ENCODE results near the gene IGSF3.

The IGSF3 gene

DNA sequence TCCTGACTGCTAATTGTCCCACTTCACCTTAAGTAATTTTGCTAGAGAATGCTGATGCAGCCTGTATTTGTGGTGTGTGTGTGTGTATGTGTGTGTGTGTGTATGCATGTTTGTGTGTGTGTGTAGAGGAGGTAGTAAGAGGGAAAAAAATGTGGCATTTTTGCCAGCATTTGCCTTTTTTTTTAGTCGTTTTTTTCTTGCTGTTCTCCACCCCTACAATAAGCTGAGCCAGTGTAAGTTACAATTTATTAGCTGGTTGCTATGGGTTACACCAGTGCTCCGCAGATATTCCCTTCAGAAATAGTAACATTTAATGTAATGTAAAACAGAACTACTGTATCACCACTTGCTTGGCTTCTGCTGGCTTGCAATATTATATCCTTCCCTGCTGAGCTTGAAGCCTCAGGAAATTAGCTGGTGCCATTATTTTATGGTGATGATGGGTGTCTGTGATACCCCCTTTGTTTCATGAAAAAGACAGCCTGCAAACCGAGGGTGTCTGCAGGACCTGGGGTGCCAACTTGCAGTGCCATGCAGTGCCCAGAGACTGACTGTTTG, 23.4 kb upstream of the IGSF3 start:
- H3K4me3 ChIP-seq (ENCODE audit: low read length): no peak overlapping the region
- TF ChIP-seq, protein P1, sequence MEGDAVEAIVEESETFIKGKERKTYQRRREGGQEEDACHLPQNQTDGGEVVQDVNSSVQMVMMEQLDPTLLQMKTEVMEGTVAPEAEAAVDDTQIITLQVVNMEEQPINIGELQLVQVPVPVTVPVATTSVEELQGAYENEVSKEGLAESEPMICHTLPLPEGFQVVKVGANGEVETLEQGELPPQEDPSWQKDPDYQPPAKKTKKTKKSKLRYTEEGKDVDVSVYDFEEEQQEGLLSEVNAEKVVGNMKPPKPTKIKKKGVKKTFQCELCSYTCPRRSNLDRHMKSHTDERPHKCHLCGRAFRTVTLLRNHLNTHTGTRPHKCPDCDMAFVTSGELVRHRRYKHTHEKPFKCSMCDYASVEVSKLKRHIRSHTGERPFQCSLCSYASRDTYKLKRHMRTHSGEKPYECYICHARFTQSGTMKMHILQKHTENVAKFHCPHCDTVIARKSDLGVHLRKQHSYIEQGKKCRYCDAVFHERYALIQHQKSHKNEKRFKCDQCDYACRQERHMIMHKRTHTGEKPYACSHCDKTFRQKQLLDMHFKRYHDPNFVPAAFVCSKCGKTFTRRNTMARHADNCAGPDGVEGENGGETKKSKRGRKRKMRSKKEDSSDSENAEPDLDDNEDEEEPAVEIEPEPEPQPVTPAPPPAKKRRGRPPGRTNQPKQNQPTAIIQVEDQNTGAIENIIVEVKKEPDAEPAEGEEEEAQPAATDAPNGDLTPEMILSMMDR (conservative IDR thresholded peaks at IDR 0.05; ENCODE audit: low read depth, low read length): no peak
- no peak for DNase-seq (ENCODE audit: low read depth)

DNA sequence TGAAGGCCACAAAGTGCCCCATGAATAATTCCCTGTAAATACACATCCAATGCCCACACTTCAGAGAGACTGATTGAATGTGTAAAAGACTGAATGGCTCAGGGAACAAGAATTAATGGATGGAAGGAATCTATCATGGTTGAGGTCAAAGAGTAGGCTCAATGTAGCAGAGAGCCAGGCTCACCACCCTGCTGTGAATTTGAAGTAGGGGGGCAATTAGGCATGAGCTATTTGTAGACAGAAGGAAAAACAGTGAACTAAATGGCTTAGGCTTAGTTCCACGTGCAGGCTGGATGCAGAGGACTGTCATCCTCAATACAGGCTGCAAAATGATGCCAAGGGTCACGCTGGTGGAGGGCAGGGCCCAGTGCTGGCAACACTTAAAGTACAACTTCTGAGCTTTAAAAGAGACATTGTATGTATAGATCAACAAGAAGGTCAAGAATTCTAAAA, 22.9 kb upstream of the IGSF3 start:
- DNase-seq (ENCODE audit: low read depth): no peak
- TF ChIP-seq, protein P1 (conservative IDR thresholded peaks at IDR 0.05; ENCODE audit: low read depth, low read length): no peak
- no peak overlapping the region for H3K4me3 ChIP-seq (ENCODE audit: low read length)

DNA sequence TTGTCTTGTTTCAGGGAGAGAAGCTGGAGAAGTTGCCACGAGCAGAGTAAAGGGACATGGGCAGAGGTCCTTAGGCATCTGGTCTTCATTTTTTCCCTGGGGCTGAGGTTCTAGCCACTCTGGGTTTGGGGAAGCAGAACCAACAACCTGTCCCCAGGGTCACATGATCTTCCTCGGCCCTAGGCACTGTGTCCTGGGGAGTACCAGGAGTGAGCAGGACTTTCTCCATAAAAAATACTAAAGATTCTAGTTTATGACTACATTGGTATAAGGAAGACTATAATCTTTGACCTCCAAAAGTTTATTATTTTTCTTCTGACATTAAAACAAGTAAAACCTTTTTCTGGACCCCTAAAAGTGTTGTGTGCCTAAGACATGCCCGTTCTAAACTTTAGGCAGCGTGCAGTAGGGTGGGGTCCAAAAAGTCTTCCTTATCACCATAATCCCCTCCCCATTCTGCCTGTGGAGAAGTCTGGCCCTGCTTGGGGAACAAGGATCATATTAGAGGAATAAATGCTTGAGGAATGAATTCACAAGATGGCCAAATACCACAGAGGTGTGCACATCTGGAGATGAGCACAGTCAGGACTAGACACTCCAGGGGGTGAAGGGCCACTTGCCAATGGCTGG, 19.3 kb upstream of the IGSF3 start:
- DNase-seq (ENCODE audit: low read depth): no peak
- H3K4me3 ChIP-seq (ENCODE audit: low read length): no peak overlapping the region
- TF ChIP-seq, protein P1 (conservative IDR thresholded peaks at IDR 0.05; ENCODE audit: low read depth, low read length): no peak

DNA sequence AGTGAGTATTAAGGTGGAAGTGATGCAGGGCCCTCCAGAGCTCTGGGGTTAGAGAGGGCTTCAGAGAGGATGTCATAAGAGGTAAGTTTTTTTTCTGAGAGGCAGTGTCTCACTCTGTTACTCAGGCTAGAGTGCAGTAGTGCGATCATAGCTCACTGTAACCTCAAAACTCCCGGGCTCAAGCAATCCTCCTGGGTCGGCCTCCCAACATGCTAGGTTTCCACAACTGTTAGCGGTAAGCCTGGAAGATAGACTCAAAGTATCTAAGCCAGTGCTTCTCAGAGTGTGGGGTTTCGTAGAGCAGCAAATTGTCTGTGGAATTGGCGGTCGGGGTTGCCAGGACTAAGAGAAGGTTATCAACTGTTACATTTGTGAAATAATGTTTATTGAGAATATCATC, 18.6 kb upstream of the IGSF3 start:
- no peak for DNase-seq (ENCODE audit: low read depth)
- TF ChIP-seq, protein P1 (conservative IDR thresholded peaks at IDR 0.05; ENCODE audit: low read depth, low read length): no peak
- no peak overlapping the region for H3K4me3 ChIP-seq (ENCODE audit: low read length)

DNA sequence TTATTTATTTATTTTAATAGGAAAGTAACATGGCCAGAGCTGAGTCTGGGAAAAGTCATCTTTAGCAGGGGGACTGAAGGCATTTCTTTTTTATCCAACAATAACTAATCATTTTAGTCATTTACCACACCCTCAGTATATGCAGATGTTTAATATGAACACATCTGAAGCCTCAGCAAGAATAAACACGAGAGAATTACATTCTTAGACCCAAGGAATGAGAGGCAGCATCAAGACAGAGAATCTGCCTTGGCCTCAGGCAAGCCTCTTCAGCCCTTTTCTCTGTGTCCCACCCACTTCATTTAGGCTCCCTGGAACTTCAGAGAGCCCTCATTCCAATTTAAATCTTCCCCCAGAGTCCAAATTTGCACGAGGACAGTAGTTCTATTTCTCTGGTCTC, 17.0 kb upstream of the IGSF3 start:
- TF ChIP-seq, protein P1 (conservative IDR thresholded peaks at IDR 0.05; ENCODE audit: low read depth, low read length): no peak
- DNase-seq (ENCODE audit: low read depth): no peak
- H3K4me3 ChIP-seq (ENCODE audit: low read length): no peak overlapping the region

DNA sequence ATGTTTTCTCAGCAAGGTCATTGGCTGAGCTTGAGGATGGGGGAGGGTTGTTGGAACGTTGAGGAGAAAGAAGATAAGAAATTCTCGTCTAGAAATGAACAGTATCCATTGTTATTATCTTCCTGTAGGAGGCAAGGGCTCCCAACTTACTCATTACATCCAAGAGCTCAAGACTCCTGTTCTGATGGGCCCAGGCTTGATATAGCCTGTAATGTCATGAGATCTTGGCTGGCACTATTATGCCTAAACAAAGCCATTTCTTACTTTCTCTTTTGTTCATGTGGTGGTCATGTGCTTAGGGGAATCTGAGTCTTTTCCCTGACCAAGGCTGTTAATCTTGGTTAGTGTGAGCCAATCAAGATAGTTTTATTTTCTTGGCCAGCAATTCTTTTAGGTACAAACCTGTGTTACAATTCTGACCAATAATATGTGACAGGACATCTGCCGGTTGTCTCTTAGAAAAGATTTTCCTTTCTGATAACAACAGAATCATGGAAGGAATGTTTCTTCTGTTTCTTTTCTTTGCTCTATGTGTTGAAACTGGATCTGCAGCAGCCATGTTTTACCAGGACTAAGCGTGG, 15.2 kb upstream of the IGSF3 start:
- DNase-seq (ENCODE audit: low read depth): no peak
- H3K4me3 ChIP-seq (ENCODE audit: low read length): no peak overlapping the region
- TF ChIP-seq, protein P1 (conservative IDR thresholded peaks at IDR 0.05; ENCODE audit: low read depth, low read length): no peak

Measured in retinal pigment epithelial cell (primary cell).